Neural progenitor cell (in vitro differentiated cells): ENCODE data around the gene SLC10A7.

Source experiments
- EZH2 ChIP-seq: fragments of 200-600 bp; sonication (generic); IDR thresholded peaks from 2 replicates; pipeline ENCODE4 v1.6.1; 2017; ENCODE audit warnings: antibody characterized with exemption, mild to moderate bottlenecking, moderate library complexity
- EZH2phosphoT487 ChIP-seq: fragments of 200-600 bp; sonication (generic); IDR thresholded peaks from 2 replicates; pipeline ENCODE4 v1.6.1; 2017; ENCODE audit warnings: antibody characterized with exemption
- TF ChIP-seq, protein P1 (sequence below): fragments of 200-600 bp; sonication (generic); IDR thresholded peaks from 2 replicates; pipeline ENCODE4 v1.5.1; 2017; ENCODE audit warnings: antibody characterized with exemption, mild to moderate bottlenecking

DNA sequence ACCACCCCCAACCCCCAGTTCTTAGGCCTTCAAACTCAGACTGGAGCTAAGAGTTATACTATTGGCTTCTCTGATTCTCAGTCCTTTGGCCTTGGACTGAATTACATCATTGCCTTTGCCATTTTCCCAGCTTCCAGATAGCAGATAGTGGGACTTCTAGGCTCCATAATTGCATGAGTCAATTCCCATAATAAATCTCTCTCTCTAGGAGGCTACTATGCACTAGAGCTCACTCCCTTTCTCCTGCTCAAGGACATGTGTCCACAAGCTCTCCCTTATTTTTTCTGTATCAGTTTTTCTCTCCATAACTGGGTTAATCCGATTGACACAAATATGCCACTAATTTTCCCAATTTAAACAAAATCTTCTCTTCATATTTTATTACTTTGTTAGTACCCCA, 204.0 kb downstream of the SLC10A7 start:
- TF ChIP-seq, protein P1, sequence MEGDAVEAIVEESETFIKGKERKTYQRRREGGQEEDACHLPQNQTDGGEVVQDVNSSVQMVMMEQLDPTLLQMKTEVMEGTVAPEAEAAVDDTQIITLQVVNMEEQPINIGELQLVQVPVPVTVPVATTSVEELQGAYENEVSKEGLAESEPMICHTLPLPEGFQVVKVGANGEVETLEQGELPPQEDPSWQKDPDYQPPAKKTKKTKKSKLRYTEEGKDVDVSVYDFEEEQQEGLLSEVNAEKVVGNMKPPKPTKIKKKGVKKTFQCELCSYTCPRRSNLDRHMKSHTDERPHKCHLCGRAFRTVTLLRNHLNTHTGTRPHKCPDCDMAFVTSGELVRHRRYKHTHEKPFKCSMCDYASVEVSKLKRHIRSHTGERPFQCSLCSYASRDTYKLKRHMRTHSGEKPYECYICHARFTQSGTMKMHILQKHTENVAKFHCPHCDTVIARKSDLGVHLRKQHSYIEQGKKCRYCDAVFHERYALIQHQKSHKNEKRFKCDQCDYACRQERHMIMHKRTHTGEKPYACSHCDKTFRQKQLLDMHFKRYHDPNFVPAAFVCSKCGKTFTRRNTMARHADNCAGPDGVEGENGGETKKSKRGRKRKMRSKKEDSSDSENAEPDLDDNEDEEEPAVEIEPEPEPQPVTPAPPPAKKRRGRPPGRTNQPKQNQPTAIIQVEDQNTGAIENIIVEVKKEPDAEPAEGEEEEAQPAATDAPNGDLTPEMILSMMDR = no peak
- TF ChIP-seq EZH2phosphoT487 = no peak
- no peak for TF ChIP-seq EZH2
